IMR-90 (cell line): ENCODE data around the gene CLEC7A. TPM values are rescaled to one million over a fixed set of nuclear protein-coding genes. Genes with fewer than 3 reads are reported as not detected.
A peak's percentile ranks its signal among the peaks of the same experiment; 100 is the strongest.

Experiments
- ATAC-seq: fragments of 200-7000 bp; cut with Tn5 transposase; 2 replicates; pipeline ENCODE4 v1.9.1; 2020; ENCODE audit warnings: low read depth, mild to moderate bottlenecking, moderate library complexity
- BruUV-seq: library from RNA; stranded (reverse); fragments of 400-500 nt; replicated peaks from 2 replicates; lab custom pipeline; 2021; lab: Mats Ljungman, UMichigan
- CTCF ChIA-PET: fragments of 300-600 bp; formaldehyde crosslinking; extraction: SDS; loops from one replicate; lab custom pipeline; 2021; ENCODE audit warnings: antibody characterized with exemption; lab: Yijun Ruan, JAX
- POLR2A ChIA-PET: fragments of 300-600 bp; sonication (Branson Sonifier 250); formaldehyde crosslinking; loops from one replicate; lab custom pipeline; 2022; ENCODE audit warnings: antibody characterized with exemption; ENCODE audit not compliant: unreplicated experiment; lab: Charles Lee
- DNase-seq: peaks from one replicate; pipeline ENCODE4 v3.0.0; 2013
- H2AFZ ChIP-seq: replicated peaks from 2 replicates; pipeline ENCODE3; 2013; ENCODE audit warnings: low read length, mild to moderate bottlenecking; ENCODE audit not compliant: poor library complexity
- H2AK5ac ChIP-seq: 2 replicates; pipeline ENCODE4 v1.6.1; 2013; ENCODE audit warnings: low read depth, low read length, inconsistent platforms
- H2AK9ac ChIP-seq: replicated peaks from 2 replicates; pipeline ENCODE3; 2013; ENCODE audit warnings: mild to moderate bottlenecking, low read depth, low read length, moderate library complexity; ENCODE audit not compliant: poor library complexity
- H2BK120ac ChIP-seq: 2 replicates; pipeline ENCODE4 v1.6.1; 2013; ENCODE audit warnings: low read depth, low read length, inconsistent platforms
- H2BK15ac ChIP-seq: 3 replicates; pipeline ENCODE4 v1.6.1; 2013; ENCODE audit warnings: low read depth, low read length, inconsistent platforms
- H2BK20ac ChIP-seq: 2 replicates; pipeline ENCODE4 v1.6.1; 2013; ENCODE audit warnings: low read depth, mild to moderate bottlenecking, inconsistent platforms, low read length, moderate library complexity
- H2BK5ac ChIP-seq: 2 replicates; pipeline ENCODE4 v1.6.1; 2013; ENCODE audit warnings: mild to moderate bottlenecking, low read depth, low read length, inconsistent platforms; ENCODE audit not compliant: poor library complexity, severe bottlenecking
- H3K14ac ChIP-seq: replicated peaks from 2 replicates; pipeline ENCODE4 v1.6.1; 2013; ENCODE audit warnings: low read depth, low read length, inconsistent platforms
- H3K18ac ChIP-seq: 2 replicates; pipeline ENCODE4 v1.6.1; 2013; ENCODE audit warnings: low read depth, low read length, control low read depth
- H3K23ac ChIP-seq: 2 replicates; pipeline ENCODE4 v1.6.1; 2013; ENCODE audit warnings: low read depth, low read length, inconsistent platforms
- H3K27ac ChIP-seq: 2 replicates; pipeline ENCODE4 v1.5.1; 2013; ENCODE audit warnings: mild to moderate bottlenecking, control low read depth, low read length; ENCODE audit not compliant: insufficient read depth
- H3K27me3 ChIP-seq: 2 replicates; pipeline ENCODE4 v1.6.1; 2013; ENCODE audit warnings: low read length; ENCODE audit not compliant: control insufficient read depth, insufficient read depth
- H3K36me3 ChIP-seq: 2 replicates; pipeline ENCODE4 v1.6.1; 2013; ENCODE audit warnings: low read length, mixed read lengths; ENCODE audit not compliant: control insufficient read depth, insufficient read depth
- H3K4ac ChIP-seq: 2 replicates; pipeline ENCODE4 v1.6.1; 2013; ENCODE audit warnings: low read depth, low read length, inconsistent platforms
- H3K4me1 ChIP-seq: 2 replicates; pipeline ENCODE4 v1.6.1; 2013; ENCODE audit warnings: low read length, mixed read lengths; ENCODE audit not compliant: control insufficient read depth, insufficient read depth
- H3K4me2 ChIP-seq: 2 replicates; pipeline ENCODE4 v1.6.1; 2013; ENCODE audit warnings: low read depth, mild to moderate bottlenecking, control low read depth, low read length, moderate library complexity
- H3K4me3 ChIP-seq: 2 replicates; pipeline ENCODE4 v1.5.1; 2013; ENCODE audit warnings: low read depth, mild to moderate bottlenecking, control low read depth, low read length, moderate library complexity; ENCODE audit not compliant: insufficient read depth
- H3K56ac ChIP-seq: 2 replicates; pipeline ENCODE4 v1.6.1; 2013; ENCODE audit warnings: low read length, inconsistent platforms; ENCODE audit not compliant: insufficient read depth; ENCODE audit errors: extremely low read depth
- H3K79me1 ChIP-seq, 2 experiments: 2 replicates each; pipeline ENCODE4 v1.6.1; 2013; ENCODE audit warnings: low read length in 2 of 2, inconsistent platforms in 1 of 2, low read depth in 1 of 2
- H3K9ac ChIP-seq: 2 replicates; pipeline ENCODE4 v1.6.1; 2013; ENCODE audit warnings: low read depth, low read length, control low read depth
- H3K9me1 ChIP-seq: 2 replicates; pipeline ENCODE4 v1.6.1; 2013; ENCODE audit warnings: low read length, inconsistent platforms; ENCODE audit not compliant: insufficient read depth
- H3K9me3 ChIP-seq: 2 replicates; pipeline ENCODE4 v1.6.1; 2013; ENCODE audit warnings: low read length; ENCODE audit not compliant: control insufficient read depth, insufficient read depth
- H4K20me1 ChIP-seq: 2 replicates; pipeline ENCODE4 v1.6.1; 2013; ENCODE audit warnings: low read length, inconsistent platforms; ENCODE audit not compliant: insufficient read depth
- H4K5ac ChIP-seq: 2 replicates; pipeline ENCODE4 v1.6.1; 2013; ENCODE audit warnings: mild to moderate bottlenecking, low read depth, low read length, control low read depth
- H4K8ac ChIP-seq, 2 experiments: 2 replicates each; pipeline ENCODE4 v1.6.1; 2013; ENCODE audit warnings: low read depth in 2 of 2, low read length in 2 of 2, control low read depth in 1 of 2, inconsistent platforms in 1 of 2
- H4K91ac ChIP-seq: 2 replicates; pipeline ENCODE4 v1.6.1; 2013; ENCODE audit warnings: low read depth, low read length, inconsistent platforms; ENCODE audit not compliant: insufficient read depth
- CTCF ChIP-seq: conservative IDR thresholded peaks from 2 replicates; pipeline ENCODE4 v1.5.1; 2012; ENCODE audit warnings: mild to moderate bottlenecking, low read depth, low read length, improper control_type of control experiment
- ELK1 ChIP-seq: fragments of 150-350 bp; IDR thresholded peaks from 2 replicates; pipeline ENCODE4 v1.6.1; 2016; ENCODE audit warnings: low read depth, mild to moderate bottlenecking, low read length, moderate library complexity, borderline replicate concordance
- FOS ChIP-seq: fragments of 150-350 bp; IDR thresholded peaks from 2 replicates; pipeline ENCODE4 v1.6.1; 2016; ENCODE audit warnings: low read depth, low read length
- MXI1 ChIP-seq: IDR thresholded peaks from 2 replicates; pipeline ENCODE4 v1.6.1; 2012; ENCODE audit warnings: low read depth, mild to moderate bottlenecking, low read length, moderate library complexity, borderline replicate concordance
- NFE2L2 ChIP-seq: fragments of 150-350 bp; IDR thresholded peaks from 2 replicates; pipeline ENCODE4 v1.6.1; 2016; ENCODE audit warnings: low read depth, mild to moderate bottlenecking, low read length
- RFX5 ChIP-seq: IDR thresholded peaks from 2 replicates; pipeline ENCODE4 v1.8.0; 2012; ENCODE audit warnings: low read depth, mild to moderate bottlenecking, low read length, moderate library complexity
- WGBS, 2 experiments: methylation state at CpG; one replicate each; pipeline versions ENCODE4 v1.1.5 to v1.1.7; 2013; ENCODE audit warnings: missing lambda C conversion rate in 2 of 2; ENCODE audit not compliant: insufficient read length in 1 of 2; ENCODE audit errors: extremely low coverage in 2 of 2; 5-methylcytosine and 5-hydroxymethylcytosine counted together
- dilution Hi-C: fragments of 300-500 bp; cut with HindIII; formaldehyde crosslinking; loops from one replicate; pipeline ENCODE4 v1.14.3; 2018; ENCODE audit warnings: low sequenced_read_pairs; ENCODE audit not compliant: unreplicated experiment
- in situ Hi-C: fragments of 300-500 bp; cut with MboI; formaldehyde crosslinking; loops from 3 replicates; pipeline ENCODE4 v1.14.3; 2019; ENCODE audit warnings: low sequenced_read_pairs, inconsistent platforms, mixed read lengths
- intact Hi-C: fragments of 100-400 bp; cut with micrococcal nuclease; formaldehyde crosslinking; loops from 2 replicates; pipeline ENCODE4 v1.10.0; 2022
- polyA plus RNA-seq, 3 experiments: library from polyadenylated mRNA; depleted of rRNA; stranded (reverse); fragments of >200 nt; gene quantifications; 2 replicates each; pipeline ENCODE4 v1.2.3, GENCODE V29; 2012; ENCODE audit warnings: low replicate concordance in 1 of 3
- total RNA-seq: library from RNA; depleted of rRNA; stranded (reverse); fragments of >200 nt; gene quantifications from 2 replicates; pipeline ENCODE4 v1.2.3, GENCODE V29; 2012

Gene CLEC7A
- total and polyA plus RNA-seq, 2 of the 4 experiments (the other 2 are of a cell fraction), result not detected

- no peaks in the 10 kb centered on the region for H4K20me1 ChIP-seq
- no peak overlapping the region for H4K91ac ChIP-seq
- DNase-seq (no peak), ATAC-seq (no peak)
- no peak overlapping the region for H3K14ac ChIP-seq
- BruUV-seq, result no TSS peak
- peaks cover 7% of the 10 kb centered on the region; the same call in 1 of the 2 replicates for H3K4me1 ChIP-seq
- no peak overlapping the region for H2BK5ac ChIP-seq
- dilution Hi-C loops, result no loop called here
- H2AFZ ChIP-seq, result no peak overlapping the region
- H3K27me3 ChIP-seq, result no peaks in the 10 kb centered on the region
- no peak overlapping the region for H3K4me2 ChIP-seq
- in situ Hi-C loops, result no loop called here
- H2AK5ac ChIP-seq, result no peak overlapping the region
- H4K5ac ChIP-seq, result no peak overlapping the region
- WGBS, 2 experiments, result no CpG with 5 or more reads among the region's 1 CpG
- peak overlapping the region; percentile 52 for H2BK120ac ChIP-seq
- CTCF ChIA-PET, result no interaction called here
- H4K8ac ChIP-seq, result no peak overlapping the region
- H3K56ac ChIP-seq, result no peak overlapping the region
- H3K27ac ChIP-seq, result no peak overlapping the region
- H3K4ac ChIP-seq, result no peak overlapping the region
- intact Hi-C loops, result no loop called here
- no peak overlapping the region for H3K23ac ChIP-seq
- POLR2A ChIA-PET, result no interaction called here
- TF ChIP-seq NFE2L2 (no peak), RFX5 (no peak), MXI1 (no peak), ELK1 (no peak), FOS (no peak), CTCF (no peak)
- H3K9ac ChIP-seq, result no peak overlapping the region
- no peaks in the 10 kb centered on the region for H3K36me3 ChIP-seq
- no peak overlapping the region for H3K4me3 ChIP-seq
- no peaks in the 10 kb centered on the region for H3K9me1 ChIP-seq
- H3K9me3 ChIP-seq, result no peaks in the 10 kb centered on the region
- no peak overlapping the region for H3K18ac ChIP-seq
- no peak overlapping the region for H2AK9ac ChIP-seq
- no peak overlapping the region; the same call in 2 of the 3 replicates for H2BK15ac ChIP-seq
- 0 out of 4 replicates have a peak, but pooled peaks cover 0 to 4% of the 10 kb centered on the region in 2 experiments for H3K79me1 ChIP-seq
- H2BK20ac ChIP-seq, result peak overlapping the region; percentile 38; the same call in 1 of the 2 replicates
Observed at GRCh38 chr12:10165421-10165820, 35.4 kb upstream of the CLEC7A start.
